Measurements from ENCODE around the gene B3GNT9.

B3GNT9 gene

DNA sequence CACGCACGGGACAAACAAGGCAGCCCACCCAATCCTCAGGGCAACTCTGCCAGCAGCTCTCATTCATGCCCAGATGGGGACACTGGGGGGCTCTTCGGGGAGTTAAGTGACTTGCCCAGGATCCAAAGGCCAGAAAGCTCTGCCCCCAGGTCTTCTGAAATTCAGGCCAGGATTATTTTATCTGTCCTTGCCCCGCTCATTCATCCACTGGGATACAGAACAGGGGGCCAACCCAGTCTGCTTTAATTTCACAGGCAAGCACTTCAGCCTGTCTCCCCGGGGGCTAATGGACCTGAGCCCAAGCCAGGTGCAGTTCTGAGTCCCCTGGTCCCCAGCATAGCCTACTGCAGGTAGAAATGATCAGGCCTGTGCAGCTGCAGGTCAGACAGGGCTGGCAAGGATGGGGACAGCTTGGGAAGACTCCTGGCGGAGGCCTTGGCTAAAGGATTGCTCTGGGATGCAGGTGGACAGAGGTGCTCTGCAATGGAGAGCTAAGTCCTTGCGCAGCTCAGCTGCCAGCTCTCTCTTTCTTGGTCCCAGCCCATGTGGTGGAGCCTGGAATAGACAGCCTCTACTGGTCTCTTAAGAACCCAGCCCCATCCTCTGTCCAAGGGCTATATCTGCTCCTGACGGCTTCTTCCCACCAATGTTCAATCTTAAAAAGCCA lies 766 bp upstream of the B3GNT9 start:
- Histone ChIP-seq H3K27me3 (ENCODE audit: control insufficient read depth, insufficient read depth, low read length) (no peaks in the 10 kb centered on the region), H3K9ac (ENCODE audit: low read length) (peak overlapping the region; percentile 72), H3K4me1 (ENCODE audit: control insufficient read depth, insufficient read depth, low read length) (peaks cover 23% of the 10 kb centered on the region), H3K9me3 (ENCODE audit: control insufficient read depth, low read length) (no peaks in the 10 kb centered on the region), H3K4me3 (ENCODE audit: low read length) (no peak overlapping the region), H3K36me3 (ENCODE audit: control insufficient read depth, insufficient read depth, low read length) (no peaks in the 10 kb centered on the region)

GRCh38 chr16:67150047-67150832 lies 558 bp downstream of the B3GNT9 start:
- Histone ChIP-seq H3K4me1 (ENCODE audit: control insufficient read depth, insufficient read depth, low read length) (peaks cover 10% of the 10 kb centered on the region), H3K36me3 (ENCODE audit: control insufficient read depth, insufficient read depth, low read length) (peaks cover 4% of the 10 kb centered on the region), H3K9me3 (ENCODE audit: control insufficient read depth, low read length) (no peaks in the 10 kb centered on the region), H3K9ac (ENCODE audit: low read length) (peak overlapping the region; percentile 72), H3K4me3 (ENCODE audit: low read length) (peak overlapping the region; percentile 57), H3K27me3 (ENCODE audit: control insufficient read depth, insufficient read depth, low read length) (no peaks in the 10 kb centered on the region)

- Histone ChIP-seq H3K36me3 (ENCODE audit: control insufficient read depth, insufficient read depth, low read length) (peaks cover 9% of the 10 kb centered on the region), H3K9ac (ENCODE audit: low read length) (no peak overlapping the region), H3K9me3 (ENCODE audit: control insufficient read depth, low read length) (no peaks in the 10 kb centered on the region), H3K4me3 (ENCODE audit: low read length) (no peak overlapping the region), H3K4me1 (ENCODE audit: control insufficient read depth, insufficient read depth, low read length) (peaks cover 10% of the 10 kb centered on the region), H3K27me3 (ENCODE audit: control insufficient read depth, insufficient read depth, low read length) (no peaks in the 10 kb centered on the region)
These were observed 1.3 kb downstream of the B3GNT9 start for GRCh38 chr16:67149276-67150046.

DNA sequence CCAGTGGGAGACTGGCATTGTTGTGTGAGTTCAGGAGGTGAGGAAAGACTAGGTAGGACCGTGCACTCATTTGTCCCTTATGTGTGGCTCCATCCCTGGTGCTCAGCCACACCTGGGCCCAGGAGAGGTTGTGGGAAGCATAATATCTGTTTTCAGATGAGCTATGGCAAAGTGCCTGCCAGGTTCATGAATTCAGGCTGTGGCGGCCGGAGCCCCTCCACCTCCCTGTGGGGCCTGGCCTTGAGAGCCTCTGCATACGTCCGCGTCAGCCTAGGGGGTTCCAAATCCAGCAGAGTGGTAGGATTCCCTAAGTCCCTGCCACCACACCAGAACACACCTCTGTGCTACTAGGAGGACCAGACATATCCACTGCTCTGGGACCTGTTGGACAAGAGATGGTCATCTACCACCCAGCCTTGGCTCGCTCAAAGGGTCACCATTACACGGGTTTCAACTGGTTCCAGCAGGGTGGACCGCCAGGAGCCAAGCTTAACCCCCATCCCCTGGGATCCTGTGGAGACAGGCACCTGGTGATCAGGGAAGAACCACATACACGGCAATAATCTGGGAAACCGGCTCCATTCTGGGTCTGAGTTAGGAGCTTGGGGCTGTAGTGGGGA lies 2.0 kb downstream of the B3GNT9 start:
- Histone ChIP-seq H3K9ac (ENCODE audit: low read length) (no peak overlapping the region), H3K9me3 (ENCODE audit: control insufficient read depth, low read length) (no peaks in the 10 kb centered on the region), H3K4me3 (ENCODE audit: low read length) (no peak overlapping the region), H3K27me3 (ENCODE audit: control insufficient read depth, insufficient read depth, low read length) (no peaks in the 10 kb centered on the region), H3K4me1 (ENCODE audit: control insufficient read depth, insufficient read depth, low read length) (peaks cover 10% of the 10 kb centered on the region), H3K36me3 (ENCODE audit: control insufficient read depth, insufficient read depth, low read length) (peaks cover 12% of the 10 kb centered on the region)

GRCh38 chr16:67148221-67148620 lies 2.6 kb downstream of the B3GNT9 start:
- H3K9me3 ChIP-seq (ENCODE audit: control insufficient read depth, low read length): no peaks in the 10 kb centered on the region
- H3K36me3 ChIP-seq (ENCODE audit: control insufficient read depth, insufficient read depth, low read length): peaks cover 12% of the 10 kb centered on the region
- no peaks in the 10 kb centered on the region for H3K27me3 ChIP-seq (ENCODE audit: control insufficient read depth, insufficient read depth, low read length)
- H3K9ac ChIP-seq (ENCODE audit: low read length): no peak overlapping the region
- peaks cover 10% of the 10 kb centered on the region for H3K4me1 ChIP-seq (ENCODE audit: control insufficient read depth, insufficient read depth, low read length)
- no peak overlapping the region for H3K4me3 ChIP-seq (ENCODE audit: low read length)

- Histone ChIP-seq H3K4me3 (ENCODE audit: low read length) (no peak overlapping the region), H3K9ac (ENCODE audit: low read length) (no peak overlapping the region), H3K4me1 (ENCODE audit: control insufficient read depth, insufficient read depth, low read length) (peaks cover 10% of the 10 kb centered on the region), H3K36me3 (ENCODE audit: control insufficient read depth, insufficient read depth, low read length) (peaks cover 12% of the 10 kb centered on the region), H3K9me3 (ENCODE audit: control insufficient read depth, low read length) (no peaks in the 10 kb centered on the region), H3K27me3 (ENCODE audit: control insufficient read depth, insufficient read depth, low read length) (no peaks in the 10 kb centered on the region)
These were observed 3.2 kb downstream of the B3GNT9 start for GRCh38 chr16:67147437-67148140.

DNA sequence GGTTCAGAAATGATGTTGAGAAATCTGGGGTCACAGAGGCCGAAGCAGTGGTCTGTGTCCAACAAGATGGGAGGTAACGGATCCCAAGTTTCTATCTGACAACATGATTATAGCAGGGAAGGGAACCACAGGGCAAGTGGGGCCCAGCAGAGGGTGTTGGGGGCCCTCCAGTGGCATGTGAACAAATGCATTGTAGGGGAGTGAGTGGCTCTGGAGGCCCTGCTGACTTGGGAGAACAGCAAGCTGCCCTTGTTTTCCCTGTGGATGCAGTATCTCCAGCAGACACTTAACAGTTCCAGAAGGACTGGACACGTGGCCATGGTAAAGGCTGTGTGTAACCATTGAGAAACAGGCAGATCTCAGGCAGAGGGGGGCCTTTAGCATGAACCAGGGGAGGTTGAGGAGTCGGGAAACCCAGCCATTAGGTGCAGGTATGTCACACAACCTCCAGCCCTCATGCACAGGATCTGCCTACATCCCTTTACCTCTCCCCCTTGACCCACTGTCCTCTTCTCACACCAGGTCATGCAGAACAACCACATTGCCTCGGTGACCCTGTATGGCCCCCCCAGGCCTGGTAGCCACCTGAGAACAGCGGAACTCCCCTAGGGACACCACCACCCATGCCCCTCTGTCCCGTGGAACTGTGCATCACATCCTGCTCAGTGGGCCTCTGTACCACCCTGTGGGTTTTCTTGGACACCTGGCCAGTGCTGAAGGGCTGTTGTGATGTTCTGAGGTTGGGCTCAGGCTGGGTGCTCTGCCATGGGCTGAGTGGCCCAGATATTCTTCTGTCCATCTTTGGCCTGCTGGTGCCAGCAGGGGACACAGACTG lies 4.1 kb downstream of the B3GNT9 start:
- Histone ChIP-seq H3K9ac (ENCODE audit: low read length) (no peak overlapping the region), H3K36me3 (ENCODE audit: control insufficient read depth, insufficient read depth, low read length) (peaks cover 16% of the 10 kb centered on the region)

DNA sequence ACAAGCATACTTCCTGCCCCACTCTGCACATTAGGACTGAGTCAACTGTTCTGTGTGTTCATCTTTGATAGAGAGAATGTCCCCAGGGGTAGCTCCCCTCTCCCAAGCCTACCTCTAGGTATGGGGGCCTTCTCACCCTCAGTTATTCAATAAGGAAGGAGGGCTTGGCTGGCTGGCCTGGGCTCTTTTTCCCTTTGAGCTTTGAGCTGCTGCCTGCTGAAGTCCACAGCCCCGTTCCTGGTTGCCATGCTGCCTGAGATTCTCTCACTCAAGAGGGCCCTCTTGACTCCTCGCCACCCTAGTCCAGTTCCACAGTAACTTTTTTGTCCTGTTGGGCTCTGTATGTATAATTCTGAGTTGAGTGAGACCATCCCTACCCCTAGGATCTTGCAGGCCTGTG lies 5.1 kb downstream of the B3GNT9 start:
- H3K27me3 ChIP-seq (ENCODE audit: control insufficient read depth, insufficient read depth, low read length): no peaks in the 10 kb centered on the region
- H3K4me3 ChIP-seq (ENCODE audit: low read length): no peak overlapping the region
- no peak overlapping the region for H3K9ac ChIP-seq (ENCODE audit: low read length)
- H3K4me1 ChIP-seq (ENCODE audit: control insufficient read depth, insufficient read depth, low read length): peaks cover under 1% of the 10 kb centered on the region
- H3K36me3 ChIP-seq (ENCODE audit: control insufficient read depth, insufficient read depth, low read length): peaks cover 17% of the 10 kb centered on the region
- no peaks in the 10 kb centered on the region for H3K9me3 ChIP-seq (ENCODE audit: control insufficient read depth, low read length)

More for the DNA sequence above, 4.1 kb downstream of the B3GNT9 start:
- H3K9me3 ChIP-seq (ENCODE audit: control insufficient read depth, low read length): no peaks in the 10 kb centered on the region
- peaks cover 10% of the 10 kb centered on the region for H3K4me1 ChIP-seq (ENCODE audit: control insufficient read depth, insufficient read depth, low read length)
- no peaks in the 10 kb centered on the region for H3K27me3 ChIP-seq (ENCODE audit: control insufficient read depth, insufficient read depth, low read length)
- H3K4me3 ChIP-seq (ENCODE audit: low read length): no peak overlapping the region

DNA sequence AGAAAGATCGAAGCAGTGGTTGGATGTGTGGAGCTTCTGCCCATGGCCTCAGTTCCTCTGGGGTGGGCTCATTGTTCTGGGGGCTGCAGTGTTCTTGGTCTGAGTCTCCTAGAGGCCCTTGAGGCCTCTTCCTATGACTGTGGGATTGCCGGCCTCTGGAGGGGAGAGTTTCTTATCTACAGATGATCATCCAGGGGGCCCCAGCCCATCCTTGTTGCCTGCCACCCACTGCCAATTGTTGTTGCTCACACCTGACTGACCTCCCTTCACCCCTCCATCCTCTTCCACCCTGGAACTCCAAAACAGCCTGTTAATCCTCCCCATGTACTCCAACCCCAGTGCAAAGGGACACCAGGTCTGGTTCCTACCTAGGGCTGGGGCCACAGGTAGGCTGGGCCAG lies 5.9 kb downstream of the B3GNT9 start:
- no peak overlapping the region for H3K9ac ChIP-seq (ENCODE audit: low read length)
- no peak overlapping the region for H3K4me3 ChIP-seq (ENCODE audit: low read length)
- H3K4me1 ChIP-seq (ENCODE audit: control insufficient read depth, insufficient read depth, low read length): no peaks in the 10 kb centered on the region
- no peaks in the 10 kb centered on the region for H3K27me3 ChIP-seq (ENCODE audit: control insufficient read depth, insufficient read depth, low read length)
- H3K9me3 ChIP-seq (ENCODE audit: control insufficient read depth, low read length): no peaks in the 10 kb centered on the region
- H3K36me3 ChIP-seq (ENCODE audit: control insufficient read depth, insufficient read depth, low read length): peaks cover 22% of the 10 kb centered on the region

DNA sequence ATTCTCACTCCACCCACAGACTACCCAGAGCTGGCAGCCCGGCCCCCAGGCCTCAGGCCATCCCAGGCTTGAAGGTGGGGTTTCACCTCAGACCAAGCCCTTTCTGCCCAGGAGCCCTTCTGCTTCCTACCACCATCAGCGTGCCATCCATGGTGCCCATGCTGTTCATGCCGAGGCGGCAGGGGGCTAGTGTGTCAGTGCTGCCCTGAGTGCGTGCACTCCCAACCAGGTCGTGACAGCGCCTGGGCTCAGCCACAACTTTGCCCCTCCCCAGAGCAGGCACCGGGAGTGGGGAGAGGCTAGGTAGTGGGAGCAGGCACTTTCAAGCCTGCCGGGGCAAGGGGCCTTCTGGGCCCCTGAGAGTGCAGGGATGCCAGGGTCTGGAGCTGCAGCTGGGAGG lies 8.5 kb downstream of the B3GNT9 start:
- Histone ChIP-seq H3K9me3 (ENCODE audit: control insufficient read depth, low read length) (no peaks in the 10 kb centered on the region), H3K36me3 (ENCODE audit: control insufficient read depth, insufficient read depth, low read length) (peaks cover 22% of the 10 kb centered on the region), H3K27me3 (ENCODE audit: control insufficient read depth, insufficient read depth, low read length) (no peaks in the 10 kb centered on the region), H3K4me1 (ENCODE audit: control insufficient read depth, insufficient read depth, low read length) (no peaks in the 10 kb centered on the region), H3K9ac (ENCODE audit: low read length) (no peak overlapping the region), H3K4me3 (ENCODE audit: low read length) (no peak overlapping the region)

- Histone ChIP-seq H3K4me3 (ENCODE audit: low read length) (no peak overlapping the region), H3K36me3 (ENCODE audit: control insufficient read depth, insufficient read depth, low read length) (peaks cover 22% of the 10 kb centered on the region), H3K9me3 (ENCODE audit: control insufficient read depth, low read length) (no peaks in the 10 kb centered on the region), H3K9ac (ENCODE audit: low read length) (no peak overlapping the region), H3K4me1 (ENCODE audit: control insufficient read depth, insufficient read depth, low read length) (no peaks in the 10 kb centered on the region), H3K27me3 (ENCODE audit: control insufficient read depth, insufficient read depth, low read length) (no peaks in the 10 kb centered on the region)
These were observed 9.4 kb downstream of the B3GNT9 start for GRCh38 chr16:67141391-67141790.
